ENCODE measurements around the gene BANF2.
A peak's percentile ranks its signal among the peaks of the same experiment; 100 is the strongest.

BANF2 gene

GRCh38 chr20:17664025-17664633 is 35.6 kb upstream of the BANF2 start:
- DNase-seq = no peak

- no peak for DNase-seq
These were observed 34.0 kb upstream of the BANF2 start for GRCh38 chr20:17665756-17666155.

- no peak for DNase-seq
These were observed 33.3 kb upstream of the BANF2 start for GRCh38 chr20:17666481-17666880.

- no peak for DNase-seq
These were observed 32.3 kb upstream of the BANF2 start for GRCh38 chr20:17667445-17667844.

- DNase-seq = no peak
These were observed 31.3 kb upstream of the BANF2 start for GRCh38 chr20:17668432-17668831.

- DNase-seq = no peak
These were observed 30.3 kb upstream of the BANF2 start for GRCh38 chr20:17669306-17669931.

- DNase-seq = no peak
These were observed 28.8 kb upstream of the BANF2 start for GRCh38 chr20:17671011-17671410.

- DNase-seq = no peak
These were observed 28.2 kb upstream of the BANF2 start for GRCh38 chr20:17671565-17671964.

GRCh38 chr20:17673084-17673483 is 26.7 kb upstream of the BANF2 start:
- DNase-seq = no peak

GRCh38 chr20:17674722-17675518 is 24.8 kb upstream of the BANF2 start:
- DNase-seq = no peak

- DNase-seq = no peak
These were observed 24.0 kb upstream of the BANF2 start for GRCh38 chr20:17675519-17676377.

GRCh38 chr20:17676378-17676759 is 23.4 kb upstream of the BANF2 start:
- no peak for DNase-seq

- no peak for DNase-seq
These were observed 22.8 kb upstream of the BANF2 start for GRCh38 chr20:17676942-17677341.

- no peak for DNase-seq
These were observed 21.5 kb upstream of the BANF2 start for GRCh38 chr20:17678295-17678694.

- DNase-seq = no peak
These were observed 20.9 kb upstream of the BANF2 start for GRCh38 chr20:17678886-17679285.

- DNase-seq = peak; percentile 9 to 22
These were observed 19.6 kb upstream of the BANF2 start for GRCh38 chr20:17679941-17680835.

GRCh38 chr20:17680836-17681725 is 18.7 kb upstream of the BANF2 start:
- DNase-seq = peak; percentile 39 to 46

GRCh38 chr20:17681726-17682102 is 18.1 kb upstream of the BANF2 start:
- DNase-seq = no peak

GRCh38 chr20:17682103-17682888 is 17.5 kb upstream of the BANF2 start, which contains the start of gene RRBP1:
RRBP1 (minus strand) TSS chr20:17682242; CDS start chr20:17660507, 21,735 bp downstream.
- peak; percentile 93 to 95 for DNase-seq

- no peak for DNase-seq
These were observed 16.9 kb upstream of the BANF2 start for GRCh38 chr20:17682889-17683198.
